Left hindlimb (tissue), 1 donor: ENCODE measurements around the gene TMEM253.
A peak's percentile ranks its signal among the peaks of the same experiment; 100 is the strongest.

Experiments
- DNase-seq: peaks from one replicate; pipeline ENCODE4 v3.0.0-alpha.2; 2018

TMEM253 gene

GRCh38 chr14:21105095-21105494 is 4.2 kb downstream of the TMEM253 start:
- DNase-seq, result no peak

DNA sequence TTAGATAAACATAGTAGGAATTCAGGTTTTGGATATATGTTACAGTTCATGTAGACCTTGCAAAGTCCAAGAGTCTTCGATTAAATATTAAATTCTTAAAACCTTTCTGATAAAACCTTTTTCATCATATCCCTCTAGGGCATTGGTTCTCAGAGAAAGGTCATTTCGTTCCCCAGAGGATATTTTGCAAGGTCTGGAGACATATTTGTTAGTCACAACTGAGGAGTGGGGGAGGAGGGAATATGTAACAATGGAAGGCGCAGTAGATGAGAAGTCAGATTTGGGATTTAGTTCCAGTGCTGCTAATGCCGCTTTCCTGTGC is 5.3 kb downstream of the TMEM253 start:
- DNase-seq, result no peak

DNA sequence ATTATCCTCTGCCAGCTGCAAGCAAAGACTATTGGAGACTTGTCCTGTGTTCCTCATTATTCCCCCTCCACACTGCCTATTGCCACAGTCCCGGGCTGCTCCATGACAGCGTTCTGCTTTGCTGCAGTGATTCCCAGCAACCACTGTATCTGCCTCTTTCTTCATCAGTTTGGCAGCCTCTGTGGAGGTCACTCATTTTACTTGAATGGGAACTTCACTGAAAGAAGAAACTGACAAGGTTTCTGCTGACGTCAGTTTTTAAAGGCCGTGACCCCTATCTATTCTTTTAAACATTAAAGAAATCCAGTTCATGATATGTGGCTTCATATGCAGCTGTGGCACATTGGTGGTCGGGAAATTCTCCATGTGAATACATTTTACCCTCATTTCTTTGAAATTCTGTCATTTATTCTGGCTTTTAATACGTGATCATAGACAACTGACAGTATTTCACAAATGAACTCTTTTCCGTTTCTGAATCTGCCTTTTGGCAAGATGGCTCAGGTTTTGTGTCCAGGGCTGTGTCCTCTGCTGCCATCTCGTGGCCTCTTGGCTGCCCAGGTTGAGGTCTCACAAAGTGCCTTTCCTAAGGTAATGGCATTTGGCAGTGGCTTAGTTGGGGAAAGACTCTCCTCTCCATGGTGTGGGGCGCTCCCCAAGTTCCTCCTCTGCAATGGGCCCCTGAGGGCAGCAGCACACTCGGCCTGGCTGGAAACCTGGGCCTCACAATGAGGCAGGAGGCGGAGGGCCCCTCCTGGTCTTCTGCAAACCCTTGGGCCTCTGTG is 5.8 kb downstream of the TMEM253 start:
- peak; percentile 81 for DNase-seq

DNA sequence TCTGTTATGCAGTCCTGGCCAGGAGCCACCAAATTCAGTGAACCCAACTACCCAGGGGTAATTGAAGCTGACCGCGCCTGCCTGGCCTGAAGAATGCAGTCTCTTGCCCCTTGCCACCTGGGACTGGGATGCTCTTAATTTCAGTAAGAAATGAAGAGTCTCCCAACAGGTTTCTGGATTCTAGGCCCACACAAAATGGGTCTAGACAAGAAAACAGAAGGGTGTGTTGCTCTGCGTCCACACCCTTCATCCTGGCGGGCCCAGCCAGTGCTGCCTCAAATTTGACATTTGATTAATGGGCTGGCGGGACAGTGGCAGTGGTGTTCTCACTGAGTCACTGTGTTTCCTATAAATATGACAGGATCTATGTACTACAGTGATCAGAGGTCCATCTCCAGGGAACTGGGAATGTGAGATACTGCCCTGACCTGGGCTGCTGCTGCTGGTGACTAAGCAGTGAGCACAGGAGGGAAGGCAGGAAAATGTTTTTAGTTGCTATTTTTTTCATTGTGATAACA is 6.5 kb downstream of the TMEM253 start:
- DNase-seq, result no peak

DNA sequence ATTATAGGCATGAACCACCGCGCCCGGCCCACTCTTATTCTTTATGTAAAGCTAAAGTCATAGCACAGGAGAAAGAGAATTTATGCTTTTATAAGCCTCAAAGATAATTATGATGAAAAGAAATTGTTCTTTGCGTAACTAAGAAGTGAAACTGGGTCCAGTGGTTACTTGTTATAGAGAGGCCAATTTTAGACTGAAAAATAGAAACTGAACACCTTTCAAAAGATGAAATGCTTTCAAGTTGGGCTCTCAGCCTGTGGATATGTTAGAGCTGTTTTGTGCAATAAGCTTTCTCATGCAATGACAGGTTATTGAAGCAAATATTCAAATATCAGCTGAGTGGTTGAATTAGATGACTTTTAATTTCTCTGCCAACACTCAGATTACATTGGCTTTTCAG is 7.9 kb downstream of the TMEM253 start:
- DNase-seq, result no peak

DNA sequence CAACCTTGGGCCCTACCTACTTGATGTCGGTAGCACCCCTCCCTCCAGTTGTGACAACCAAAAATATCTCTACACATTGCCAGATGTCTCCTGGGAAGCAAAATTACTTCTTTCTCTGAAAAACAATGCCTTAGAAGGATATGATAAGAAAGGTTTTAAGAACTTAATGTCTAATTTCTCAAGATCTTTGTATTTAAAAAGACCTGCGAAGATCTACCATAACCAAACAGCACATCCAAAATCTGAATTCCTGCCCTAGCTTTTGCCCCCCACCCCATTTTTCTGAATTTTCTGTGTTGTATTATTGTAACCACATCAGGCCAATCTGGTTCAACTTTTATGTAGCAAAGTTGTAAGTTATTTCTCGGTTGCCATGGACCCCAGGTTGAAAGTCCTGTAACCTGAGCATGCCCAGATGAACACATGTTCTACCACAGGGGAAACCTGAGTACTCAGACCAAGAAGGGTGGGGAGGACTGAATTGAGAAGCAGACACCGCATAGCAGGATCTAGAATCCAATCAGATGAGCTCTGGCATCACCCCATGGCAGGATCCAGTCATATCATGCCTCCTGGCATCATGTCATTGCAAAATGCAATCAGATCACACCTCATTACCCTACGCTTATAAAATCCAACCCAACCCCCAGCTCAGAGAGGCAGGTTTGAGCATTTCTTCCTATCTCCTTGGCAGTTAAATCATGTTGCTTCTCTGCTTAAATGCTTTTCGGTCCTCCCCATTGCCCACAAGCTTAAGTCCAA is 8.7 kb downstream of the TMEM253 start:
- no peak for DNase-seq

GRCh38 chr14:21112255-21112654 is 11.4 kb downstream of the TMEM253 start:
- no peak for DNase-seq

- no peak for DNase-seq
These were observed 12.5 kb downstream of the TMEM253 start for GRCh38 chr14:21113369-21113768.

GRCh38 chr14:21118933-21119332 is 18.1 kb downstream of the TMEM253 start:
- no peak for DNase-seq

- DNase-seq, result no peak
These were observed 19.8 kb downstream of the TMEM253 start for GRCh38 chr14:21120686-21121085.

- no peak for DNase-seq
These were observed 20.3 kb downstream of the TMEM253 start for GRCh38 chr14:21121122-21121521.

- DNase-seq, result no peak
These were observed 22.6 kb downstream of the TMEM253 start for GRCh38 chr14:21123429-21123828.

GRCh38 chr14:21133901-21134300 is 33.0 kb downstream of the TMEM253 start:
- no peak for DNase-seq

GRCh38 chr14:21136024-21136423 is 35.2 kb downstream of the TMEM253 start:
- DNase-seq, result no peak

- DNase-seq, result no peak
These were observed 41.5 kb downstream of the TMEM253 start for GRCh38 chr14:21142357-21142756.

DNA sequence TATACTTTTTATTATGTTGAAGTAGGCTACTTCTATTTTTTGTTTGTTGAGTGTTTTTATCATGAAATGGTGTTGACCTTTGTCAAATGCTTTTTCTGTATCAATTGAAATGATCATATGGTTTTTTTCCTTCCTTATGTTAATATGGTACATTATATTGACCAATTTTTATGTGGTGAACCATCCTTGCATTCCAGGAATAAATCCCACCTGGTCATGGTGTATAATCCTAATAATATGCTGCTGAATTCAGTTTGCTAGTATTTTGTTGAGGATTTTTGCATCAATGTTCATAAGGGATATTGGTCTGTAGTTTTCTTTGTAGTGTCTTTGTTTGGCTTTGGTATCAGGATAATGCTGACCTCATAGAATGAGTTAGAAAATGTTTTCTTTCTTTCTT is 44.6 kb downstream of the TMEM253 start:
- no peak for DNase-seq

DNA sequence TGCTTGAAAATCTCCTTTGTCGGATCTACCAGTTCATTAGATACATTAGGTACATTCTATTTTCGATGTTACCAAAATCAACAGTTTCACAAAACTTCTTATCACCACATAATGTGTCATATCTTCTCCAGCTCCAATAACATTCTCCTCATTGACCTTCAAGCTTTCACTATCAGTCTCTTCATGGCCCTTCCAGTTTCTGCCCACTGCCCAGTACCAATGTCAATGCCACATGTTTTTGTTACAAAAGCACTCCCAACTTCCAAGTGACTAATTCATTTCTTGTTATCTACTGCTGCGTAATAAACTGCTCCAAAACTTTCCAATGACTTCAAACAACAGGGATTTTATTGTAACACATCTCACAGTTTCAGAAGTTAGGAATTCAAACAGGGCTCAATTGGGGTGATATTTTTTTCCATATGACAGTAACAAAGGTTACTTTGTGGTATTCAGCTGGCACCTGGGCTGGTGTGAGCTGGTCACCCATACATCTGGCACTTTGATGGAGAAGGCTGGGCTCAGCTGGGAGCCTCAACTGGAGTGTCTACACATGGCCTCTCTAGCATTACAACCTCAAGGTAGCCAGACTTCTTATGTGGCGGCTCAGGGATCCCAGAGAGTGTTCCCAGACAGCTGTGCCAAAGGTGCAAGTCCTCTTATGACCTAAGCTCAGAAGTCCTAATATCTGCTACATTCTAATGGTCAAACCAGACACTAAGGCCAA is 48.9 kb downstream of the TMEM253 start:
- DNase-seq, result no peak
